Epithelial cell of proximal tubule (primary cell): Measurements from ENCODE around the gene RMRP. TPM values are rescaled to one million over a fixed set of nuclear protein-coding genes. Genes with fewer than 3 reads are reported as not detected.
"Not testable (repeated sequence)": the region's sequence is repeated elsewhere in the genome, so short reads cannot be mapped to it uniquely, and the experiment has no call there.

ENCODE experiments used
- DNase-seq: peaks from one replicate; pipeline ENCODE4 v3.0.0-alpha.2; 2011; ENCODE audit warnings: low read depth
- H3K4me3 ChIP-seq: 2 replicates; pipeline ENCODE4 v1.5.1; 2011; ENCODE audit warnings: low read depth, mild to moderate bottlenecking, low read length
- CTCF ChIP-seq: conservative IDR thresholded peaks from 2 replicates; pipeline ENCODE4 v1.5.1; 2012; ENCODE audit warnings: low read depth, mild to moderate bottlenecking, low read length
- total RNA-seq: library from RNA; depleted of rRNA; stranded (reverse); fragments of >200 nt; gene quantifications from 2 replicates; pipeline ENCODE4 v1.2.3, GENCODE V29; 2015

Gene RMRP
- total RNA-seq, 1 donor from 2014 or later, result 3,154 TPM

GRCh38 chr9:35617548-35617947 is 40.3 kb downstream of the RMRP start:
- no peak for TF ChIP-seq CTCF
- DNase-seq, result no peak
- no peak overlapping the region for H3K4me3 ChIP-seq

GRCh38 chr9:35616681-35617459 is 40.9 kb downstream of the RMRP start:
- no peak for DNase-seq
- peak overlapping the region; percentile 42 for H3K4me3 ChIP-seq
- TF ChIP-seq CTCF, result peak; percentile 6

- no peak for DNase-seq
- H3K4me3 ChIP-seq, result no peak overlapping the region
- no peak for TF ChIP-seq CTCF
Measured at GRCh38 chr9:35615981-35616680, 41.7 kb downstream of the RMRP start.

GRCh38 chr9:35612843-35613242 is 45.0 kb downstream of the RMRP start:
- no peak overlapping the region for H3K4me3 ChIP-seq
- DNase-seq, result no peak
- no peak for TF ChIP-seq CTCF

- not testable (repeated sequence) for H3K4me3 ChIP-seq, DNase-seq
Measured at GRCh38 chr9:35612066-35612465, 45.8 kb downstream of the RMRP start.

GRCh38 chr9:35611230-35611797 is 46.5 kb downstream of the RMRP start:
- DNase-seq, result no peak

More at GRCh38 chr9:35611230-35611797, 46.5 kb downstream of the RMRP start:
- H3K4me3 ChIP-seq, result no peak overlapping the region
- TF ChIP-seq CTCF, result peak; percentile 77
